ENCODE data around the gene OLFML2A.

OLFML2A gene

DNA sequence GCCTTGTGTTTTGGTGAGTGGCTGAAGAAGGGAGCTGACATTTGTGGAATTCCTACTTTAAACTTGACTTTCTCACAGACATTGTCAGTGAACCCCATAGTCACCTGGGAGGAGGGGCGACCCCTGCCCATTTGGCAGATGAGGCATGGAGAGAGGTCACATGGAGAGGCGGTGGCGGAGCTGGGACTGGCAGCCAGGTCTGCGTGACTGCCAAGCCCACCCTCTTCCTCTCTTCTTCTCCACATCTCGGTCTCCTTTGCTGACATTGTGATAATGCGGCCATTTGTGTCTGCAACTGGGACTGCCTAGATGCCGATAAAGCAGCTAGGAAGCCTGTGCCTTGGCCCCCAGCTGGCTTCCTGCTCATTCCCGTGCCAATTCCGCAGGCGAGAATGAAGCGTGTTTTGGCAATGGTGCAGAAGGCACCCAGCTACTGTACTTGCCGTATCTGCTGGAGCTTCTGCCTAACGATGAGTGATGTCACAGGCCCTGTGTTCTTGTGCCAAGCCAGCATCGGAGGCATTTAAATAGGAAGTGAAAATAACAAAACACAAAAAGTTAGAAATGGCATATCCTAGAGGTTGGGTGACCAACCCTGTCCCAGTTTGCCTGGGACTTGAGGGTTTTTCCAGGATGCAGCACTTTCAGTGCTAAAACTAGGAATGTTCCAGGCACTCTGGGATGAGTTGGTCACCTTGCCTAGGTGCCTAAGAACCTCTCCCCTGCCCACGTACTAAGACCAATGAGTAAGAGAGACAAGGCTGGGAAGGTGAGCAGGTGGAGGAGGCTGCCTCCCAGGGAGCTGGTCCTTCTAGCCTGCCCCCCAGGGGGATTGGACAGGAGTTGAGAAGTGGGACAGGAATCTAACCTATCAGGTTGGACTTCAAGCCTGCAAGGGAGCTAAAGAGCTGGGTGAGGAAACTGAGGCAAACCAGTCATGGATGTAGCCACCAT lies 23.6 kb downstream of the OLFML2A start:
- DNase-seq: no peak

GRCh38 chr9:124801356-124801755 lies 24.4 kb downstream of the OLFML2A start:
- no peak for DNase-seq

GRCh38 chr9:124802426-124802825 lies 25.5 kb downstream of the OLFML2A start:
- DNase-seq: no peak

DNA sequence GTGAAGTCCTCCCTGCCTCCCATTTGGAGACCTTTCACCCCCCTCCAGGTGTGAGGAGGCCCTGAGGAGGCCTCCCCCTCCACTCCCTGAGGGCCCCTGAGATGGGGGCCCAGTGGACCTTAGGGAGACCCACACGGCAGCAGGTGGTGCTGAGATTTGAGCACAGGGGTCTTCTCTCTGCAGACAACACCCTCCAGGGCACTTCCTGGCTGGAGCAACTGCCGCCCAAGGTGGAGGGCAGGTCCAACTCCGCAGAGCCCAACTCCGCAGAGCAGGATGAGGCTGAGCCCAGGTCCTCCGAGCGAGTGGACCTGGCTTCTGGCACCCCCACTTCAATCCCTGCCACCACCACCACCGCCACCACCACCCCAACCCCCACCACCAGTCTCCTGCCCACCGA lies 27.0 kb downstream of the OLFML2A start:
- no peak for DNase-seq

- no peak for DNase-seq
These were observed 28.3 kb downstream of the OLFML2A start for GRCh38 chr9:124805186-124805585.

DNA sequence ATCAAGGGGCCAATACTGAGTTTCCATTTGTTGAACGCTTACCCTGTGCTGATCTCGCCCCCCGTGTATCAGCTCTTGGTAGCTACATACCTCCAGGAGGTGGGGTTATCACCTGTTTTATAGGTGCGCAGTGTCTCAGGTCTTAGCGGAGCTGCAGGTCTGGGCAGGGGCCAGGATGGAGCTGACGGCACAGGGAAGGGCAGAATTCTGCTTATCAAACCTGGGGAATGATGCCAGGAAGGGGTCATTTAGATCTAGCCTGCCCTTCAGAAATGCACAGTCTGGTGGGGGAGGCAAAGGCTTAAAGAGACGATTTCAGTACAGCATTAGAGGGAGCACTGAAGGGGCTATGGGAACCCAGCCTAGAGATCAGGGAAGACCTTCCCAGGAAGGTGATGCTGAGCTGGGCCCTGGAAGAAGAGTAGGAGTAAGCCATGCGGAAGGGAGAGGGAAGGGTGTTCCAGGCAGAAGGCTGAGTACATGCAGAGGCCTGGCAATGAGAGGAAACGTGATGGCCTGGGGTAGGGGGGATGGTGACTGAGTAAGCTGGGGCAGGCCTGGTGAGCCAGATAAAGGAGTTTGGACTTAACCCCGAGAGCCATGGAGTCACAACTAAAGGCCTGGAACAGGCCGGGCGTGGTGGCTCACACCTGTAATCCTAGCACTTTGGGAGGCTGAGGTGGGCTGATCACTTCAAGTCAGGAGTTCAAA lies 31.5 kb downstream of the OLFML2A start:
- no peak for DNase-seq

- DNase-seq: no peak
These were observed 32.3 kb downstream of the OLFML2A start for GRCh38 chr9:124809211-124809610.

DNA sequence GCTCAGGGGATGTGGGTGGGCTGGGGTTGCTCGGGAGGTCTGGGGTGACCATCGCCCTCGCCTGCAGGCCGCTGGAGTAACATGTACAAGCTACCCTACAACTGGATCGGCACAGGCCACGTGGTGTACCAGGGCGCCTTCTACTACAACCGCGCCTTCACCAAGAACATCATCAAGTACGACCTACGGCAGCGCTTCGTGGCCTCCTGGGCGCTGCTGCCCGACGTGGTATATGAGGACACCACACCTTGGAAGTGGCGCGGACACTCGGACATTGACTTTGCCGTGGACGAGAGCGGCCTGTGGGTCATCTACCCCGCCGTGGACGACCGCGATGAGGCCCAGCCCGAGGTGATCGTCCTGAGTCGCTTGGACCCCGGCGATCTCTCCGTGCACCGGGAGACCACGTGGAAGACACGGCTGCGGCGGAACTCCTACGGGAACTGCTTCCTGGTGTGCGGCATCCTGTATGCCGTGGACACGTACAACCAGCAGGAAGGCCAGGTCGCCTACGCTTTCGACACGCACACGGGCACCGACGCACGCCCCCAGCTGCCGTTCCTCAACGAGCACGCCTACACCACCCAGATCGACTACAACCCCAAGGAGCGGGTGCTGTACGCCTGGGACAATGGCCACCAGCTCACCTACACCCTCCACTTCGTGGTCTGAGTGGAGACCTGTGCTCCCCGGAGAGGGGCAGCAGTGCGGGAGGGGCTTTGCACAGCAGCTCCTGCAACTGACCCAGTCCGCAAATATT lies 33.0 kb downstream of the OLFML2A start:
- no peak for DNase-seq

- no peak for DNase-seq
These were observed 33.9 kb downstream of the OLFML2A start for GRCh38 chr9:124810663-124811355.

- DNase-seq: no peak
These were observed 35.5 kb downstream of the OLFML2A start for GRCh38 chr9:124812441-124812876.

GRCh38 chr9:124813041-124813440 lies 36.1 kb downstream of the OLFML2A start:
- DNase-seq: no peak

- no peak for DNase-seq
These were observed 36.7 kb downstream of the OLFML2A start for GRCh38 chr9:124813501-124814163.

GRCh38 chr9:124814164-124814535 lies 37.2 kb downstream of the OLFML2A start:
- DNase-seq: no peak

DNA sequence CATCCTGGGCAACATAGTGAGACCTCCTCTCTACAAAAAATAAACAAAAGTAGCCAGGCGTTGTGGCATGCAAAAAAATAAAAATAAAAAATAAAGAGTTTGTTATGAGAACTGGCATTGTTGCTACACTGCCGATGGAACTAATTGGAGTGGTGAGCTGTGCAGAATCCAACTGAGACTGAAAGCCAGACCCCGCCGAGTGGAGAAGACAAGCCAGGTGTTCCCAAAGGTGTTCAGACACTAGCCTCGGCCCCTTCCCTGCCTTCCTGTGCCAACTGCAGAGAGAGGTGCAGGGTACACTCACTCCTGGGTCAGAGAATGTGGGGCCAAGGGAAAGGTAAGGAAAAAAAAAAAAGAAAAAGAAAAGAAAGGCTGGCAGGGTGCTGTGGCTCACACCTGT lies 38.7 kb downstream of the OLFML2A start:
- DNase-seq: no peak

DNA sequence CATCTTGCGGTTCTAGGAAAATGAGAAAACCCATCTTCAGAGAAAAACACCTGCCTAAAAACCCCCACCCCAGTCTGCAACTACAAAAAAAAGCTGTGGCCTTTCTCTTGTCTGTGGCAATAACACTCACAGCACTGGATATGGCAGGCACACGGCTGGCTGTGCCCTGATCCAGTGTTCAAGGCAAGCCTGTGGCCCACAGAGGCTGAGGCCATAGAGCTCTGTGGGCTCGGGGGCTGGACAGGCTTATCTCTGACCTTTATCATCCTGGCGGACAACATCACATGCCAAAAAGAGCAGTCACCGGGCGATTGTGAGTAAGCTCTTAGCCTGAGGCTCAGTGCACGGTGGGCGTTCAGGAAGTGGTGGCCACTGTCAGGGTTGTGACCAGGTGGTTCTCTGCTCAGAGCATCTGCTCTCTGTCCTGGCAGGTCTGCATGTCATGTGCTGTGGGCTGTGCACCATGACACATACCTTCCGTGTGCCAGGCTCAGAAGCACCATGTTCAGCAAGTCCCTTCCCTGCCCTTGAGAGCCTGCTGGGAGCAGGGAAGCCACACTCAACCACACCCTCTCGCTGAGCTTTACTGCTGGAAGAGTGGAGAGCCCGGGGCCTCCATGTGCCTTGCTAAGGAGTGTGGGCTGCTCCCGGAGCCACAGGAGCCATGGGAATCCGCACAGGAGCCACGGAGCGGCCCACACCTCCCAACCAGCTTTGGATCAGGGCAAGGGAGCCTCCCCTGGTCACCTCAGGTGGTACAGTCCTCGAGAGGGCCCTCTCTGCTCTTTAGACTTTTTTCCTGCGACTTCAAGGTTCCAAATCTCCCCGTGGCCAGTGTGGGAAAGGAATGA lies 41.7 kb downstream of the OLFML2A start:
- DNase-seq: no peak

GRCh38 chr9:124820698-124821623 lies 44.0 kb downstream of the OLFML2A start:
- no peak for DNase-seq

DNA sequence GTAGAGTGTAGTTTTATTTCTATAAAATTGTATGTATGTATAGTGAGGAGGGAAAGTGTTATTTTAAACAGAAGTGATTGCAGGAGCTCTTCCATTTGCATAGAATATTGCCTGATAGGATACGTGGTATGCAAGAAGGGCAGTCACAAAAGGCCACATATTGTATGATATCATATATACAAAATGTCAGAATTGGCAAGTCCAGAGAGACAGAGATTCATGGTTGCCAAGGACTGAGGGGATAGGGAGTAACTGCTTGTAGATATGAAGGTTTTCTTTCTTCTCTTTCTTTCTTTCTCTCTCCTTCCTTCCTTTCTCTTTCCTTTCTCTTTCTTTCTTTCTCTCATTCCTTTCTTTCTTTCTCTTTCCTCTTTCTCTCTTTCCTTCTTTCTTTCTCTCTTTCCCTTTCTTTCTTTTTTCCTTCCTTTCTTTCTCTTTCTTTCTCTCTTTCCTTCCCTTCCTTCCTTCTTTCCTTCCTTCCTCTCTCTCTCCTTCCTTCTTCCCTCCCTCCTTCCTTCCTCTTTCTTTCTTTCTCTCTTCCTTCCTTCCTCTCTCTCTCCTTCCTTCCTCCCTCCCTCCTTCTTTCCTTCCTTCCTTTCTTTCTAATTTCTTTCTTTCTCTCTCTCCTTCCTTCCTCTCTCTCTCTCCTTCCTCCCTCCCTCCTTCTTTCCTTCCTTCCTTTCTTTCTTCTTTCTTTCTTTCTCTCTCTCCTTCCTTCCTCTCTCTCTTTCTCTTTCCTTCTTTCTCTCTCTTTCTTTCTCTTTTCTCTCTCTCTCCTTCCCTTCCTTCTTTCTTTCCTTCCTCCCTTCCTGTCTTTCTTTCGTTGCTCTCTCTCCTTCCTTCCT lies 51.8 kb downstream of the OLFML2A start:
- DNase-seq: no peak

DNA sequence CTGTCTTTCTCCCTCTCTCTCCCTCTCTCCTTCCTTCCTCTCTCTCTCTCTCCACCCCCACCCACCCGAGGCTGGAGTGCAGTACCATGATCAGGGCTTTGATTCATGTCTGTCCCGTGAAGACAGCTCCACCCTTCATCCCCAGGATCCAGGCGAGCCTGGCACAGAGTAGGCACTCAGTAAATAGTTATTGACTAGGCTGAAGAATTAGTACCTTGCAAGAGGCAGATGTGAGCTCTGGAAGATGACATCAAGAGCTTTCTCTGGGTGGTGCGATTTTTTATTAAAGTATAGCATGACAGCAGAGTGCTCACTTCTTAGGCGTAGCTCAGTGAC lies 52.4 kb downstream of the OLFML2A start:
- DNase-seq: no peak

DNA sequence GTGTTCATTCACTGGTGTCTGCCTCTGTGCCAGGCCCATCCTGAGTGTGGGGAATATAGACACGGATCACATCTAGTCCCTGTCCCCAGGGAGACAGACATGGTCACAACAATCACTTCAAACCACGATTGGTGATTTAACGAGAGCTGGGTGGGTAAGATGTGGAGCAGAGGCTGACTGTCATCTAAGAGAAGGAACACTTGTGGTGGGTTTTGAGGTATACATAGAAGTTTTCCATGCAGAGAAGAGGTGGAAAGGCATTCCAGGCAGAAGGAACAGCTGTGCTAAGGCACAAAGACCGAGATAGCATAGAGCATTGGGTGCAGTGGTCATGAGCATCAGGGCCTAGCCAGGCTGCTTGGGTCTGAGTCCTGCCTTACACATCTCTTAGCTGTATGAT lies 53.7 kb downstream of the OLFML2A start:
- DNase-seq: no peak
